GM19099 (cell line): ENCODE measurements around the gene DOCK8.

Experiments
- POLR2A ChIP-seq: IDR thresholded peaks from 3 replicates; pipeline ENCODE4 v1.6.1; 2011; ENCODE audit warnings: low read depth; ENCODE audit not compliant: insufficient read length; ENCODE audit errors: extremely low read depth

Gene DOCK8

DNA sequence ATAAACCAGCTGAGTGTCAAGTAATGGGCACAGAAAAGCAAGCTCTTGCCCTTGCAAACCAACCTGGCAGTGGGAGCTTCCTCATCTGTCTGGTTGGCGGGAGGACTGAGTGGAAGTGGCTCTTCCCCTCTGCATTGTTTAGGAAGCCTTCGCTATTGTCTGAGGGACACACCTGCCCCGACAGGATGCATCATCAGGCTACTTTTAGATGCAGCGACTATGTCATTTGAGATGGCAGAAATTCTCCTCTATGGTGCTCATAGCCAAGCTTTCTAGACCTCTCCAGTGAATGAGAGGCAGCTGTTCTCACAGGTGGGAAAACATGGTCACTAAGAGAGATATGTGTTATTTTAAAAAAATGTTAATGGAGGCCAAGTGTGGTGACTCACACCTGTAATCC lies 104.0 kb downstream of the DOCK8 start:
- no peak for TF ChIP-seq POLR2A

DNA sequence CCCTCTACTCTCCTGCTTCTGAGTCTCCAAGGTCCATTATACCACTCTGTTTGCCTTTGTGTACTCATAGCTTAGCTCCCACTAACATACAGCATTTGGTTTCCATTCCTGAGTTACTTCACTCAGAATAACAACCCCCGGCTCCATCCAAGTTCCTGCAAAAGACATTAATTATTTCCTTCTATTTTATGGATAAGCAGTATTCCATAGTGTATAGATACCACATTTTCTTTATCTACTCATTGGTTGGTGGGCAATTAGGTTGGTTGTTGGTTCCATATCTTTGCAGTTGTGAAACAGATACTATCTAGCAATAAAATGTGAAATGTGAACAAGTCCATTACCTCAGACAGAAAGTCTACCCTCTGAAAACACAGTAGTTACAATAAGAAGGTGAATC lies 110.3 kb downstream of the DOCK8 start:
- no peak for TF ChIP-seq POLR2A

DNA sequence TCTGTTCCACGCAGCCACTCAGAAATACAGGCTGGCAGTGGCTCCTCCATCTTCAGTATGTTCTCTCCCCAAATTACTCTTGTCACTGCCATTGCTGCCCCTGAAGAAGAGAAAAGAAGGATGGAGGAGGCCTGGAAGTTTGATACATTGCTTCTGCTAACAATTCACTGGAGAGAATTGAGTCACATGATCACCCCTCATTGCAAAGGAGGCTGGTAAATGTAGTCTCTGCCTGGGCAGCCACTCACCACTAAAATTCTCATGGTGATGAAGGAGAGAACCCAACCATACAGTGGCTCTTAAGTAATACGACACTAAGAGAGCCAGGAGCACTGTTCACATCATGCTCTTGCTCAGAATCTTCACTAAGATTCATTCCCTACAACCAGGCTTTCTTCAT lies 112.0 kb downstream of the DOCK8 start:
- TF ChIP-seq POLR2A: no peak

DNA sequence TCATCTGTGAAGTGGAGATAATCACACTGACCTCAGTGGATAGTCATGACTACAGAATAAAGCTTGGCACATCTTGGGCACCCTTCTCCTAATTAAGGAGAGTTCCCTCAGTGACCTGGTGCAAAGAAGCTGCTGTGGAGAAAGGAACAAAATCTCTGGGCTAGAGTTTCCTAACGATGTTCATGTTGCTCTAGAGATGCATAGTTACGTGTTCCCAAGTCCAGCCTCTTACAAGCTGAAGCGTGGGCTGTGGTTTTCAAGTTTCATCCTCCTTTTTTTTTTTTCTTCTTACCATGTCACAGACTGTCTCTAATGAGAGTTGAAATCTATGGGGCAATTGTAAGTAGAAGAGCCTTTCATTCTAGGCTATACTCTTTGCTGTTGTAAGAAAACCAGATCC lies 113.8 kb downstream of the DOCK8 start:
- no peak for TF ChIP-seq POLR2A

DNA sequence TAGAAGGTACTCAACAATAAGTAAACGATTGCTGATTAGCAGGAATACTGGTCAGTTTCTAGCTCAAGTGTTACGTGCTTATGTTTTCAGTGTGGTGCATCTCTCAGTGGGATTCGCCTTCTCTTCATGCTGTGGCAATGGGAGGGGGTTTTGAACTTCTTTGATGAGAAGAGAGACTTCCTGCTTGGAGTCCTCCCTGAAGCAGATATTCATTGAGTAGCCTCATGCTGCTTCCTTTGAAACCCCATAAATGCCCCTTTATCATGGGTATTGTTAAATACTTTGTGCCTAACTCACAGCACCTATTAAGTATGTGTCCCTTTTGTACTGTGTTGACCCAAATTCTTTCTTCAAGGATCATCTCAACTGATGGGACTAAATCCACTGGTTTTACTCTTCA lies 116.5 kb downstream of the DOCK8 start:
- TF ChIP-seq POLR2A: no peak

DNA sequence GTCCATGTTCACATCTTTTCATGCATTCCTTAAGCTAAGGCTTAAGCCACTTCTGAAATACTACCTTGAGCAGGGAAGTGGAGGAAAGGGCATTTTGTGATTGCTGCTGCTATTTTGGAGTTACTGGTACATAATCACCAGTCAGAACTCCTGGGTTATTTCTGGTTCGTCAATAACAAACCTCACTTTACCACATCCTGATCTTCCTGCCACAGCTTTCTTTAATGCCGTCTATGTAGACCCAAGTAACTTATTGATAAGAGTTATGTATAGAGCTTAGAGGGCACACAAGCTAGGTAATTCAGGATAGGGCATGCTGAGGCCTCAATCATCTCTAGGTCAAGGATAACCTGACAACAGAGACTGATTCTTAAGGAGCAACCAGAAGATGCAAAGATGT lies 120.7 kb downstream of the DOCK8 start:
- TF ChIP-seq POLR2A: no peak

DNA sequence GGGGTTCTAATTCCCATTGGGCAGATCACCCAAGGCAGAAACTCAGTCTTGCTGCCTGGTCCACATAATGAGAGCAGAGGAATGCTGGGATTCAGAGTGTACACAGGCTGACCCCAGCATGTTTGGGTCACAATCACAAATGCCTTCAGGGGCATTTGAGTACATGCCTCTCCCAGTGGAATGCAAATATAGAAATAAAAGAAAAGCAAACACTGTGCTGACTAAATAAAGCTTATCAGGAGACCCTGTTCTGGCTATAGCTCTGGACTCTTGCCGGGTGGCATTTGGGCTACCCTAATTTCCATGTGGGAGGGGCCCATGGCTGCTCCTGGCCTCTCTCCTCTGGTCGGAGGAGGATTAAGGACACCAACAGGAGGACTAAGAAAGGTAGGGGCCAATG lies 121.4 kb downstream of the DOCK8 start:
- TF ChIP-seq POLR2A: no peak

DNA sequence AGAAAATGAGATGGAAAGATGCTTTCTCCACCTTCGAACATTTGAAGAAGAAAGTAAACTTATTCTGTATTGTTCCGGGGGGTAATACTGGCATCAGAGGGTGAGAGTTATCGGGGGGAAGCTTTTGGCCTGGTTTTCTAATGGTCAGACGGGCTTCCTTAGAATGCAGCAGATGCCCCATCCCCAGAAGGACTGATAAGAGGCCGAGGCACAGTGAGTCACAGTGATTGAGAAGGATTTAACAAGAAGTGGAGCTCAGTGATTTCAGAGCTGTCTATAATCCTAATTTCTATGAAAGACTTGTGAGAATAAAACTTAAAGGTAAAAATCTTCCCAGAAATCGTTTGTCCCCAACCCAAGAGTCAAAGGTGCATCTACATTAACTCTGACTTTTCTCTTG lies 123.9 kb downstream of the DOCK8 start:
- no peak for TF ChIP-seq POLR2A

DNA sequence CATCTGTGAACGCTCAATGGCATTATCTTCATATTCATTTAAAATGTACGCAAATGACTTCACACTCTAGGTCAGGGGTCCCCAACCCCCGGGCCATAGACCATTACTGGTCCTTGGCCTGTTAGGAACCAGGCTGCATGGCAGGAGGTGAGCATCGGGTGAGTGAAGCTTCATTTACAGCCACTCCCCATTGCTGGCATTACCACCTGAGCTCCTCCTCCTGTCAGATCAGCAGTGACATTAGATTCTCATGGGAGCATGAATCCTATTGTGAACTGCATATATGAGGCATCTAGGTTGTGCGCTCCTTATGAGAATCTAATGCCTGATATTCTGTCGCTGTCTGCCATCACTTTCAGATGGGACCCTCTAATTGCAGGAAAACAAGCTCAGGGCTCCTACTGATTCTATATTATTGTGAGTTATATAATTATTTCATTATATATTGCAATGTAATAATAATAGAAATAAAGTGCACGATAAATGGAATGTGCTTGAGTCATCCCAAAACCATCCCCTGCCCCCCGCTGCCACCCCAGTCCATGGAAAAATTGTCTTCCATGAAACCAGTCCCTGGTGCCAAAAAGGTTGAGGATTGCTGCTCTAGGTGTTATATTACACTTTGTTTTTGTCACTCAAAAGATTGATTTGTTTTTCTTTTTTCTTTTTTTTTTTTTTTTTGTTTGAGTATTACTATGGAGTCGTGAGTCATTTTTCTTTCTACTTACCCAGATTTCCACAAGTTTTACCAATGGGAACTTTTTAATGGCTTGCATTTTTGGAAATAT lies 127.2 kb downstream of the DOCK8 start:
- no peak for TF ChIP-seq POLR2A

DNA sequence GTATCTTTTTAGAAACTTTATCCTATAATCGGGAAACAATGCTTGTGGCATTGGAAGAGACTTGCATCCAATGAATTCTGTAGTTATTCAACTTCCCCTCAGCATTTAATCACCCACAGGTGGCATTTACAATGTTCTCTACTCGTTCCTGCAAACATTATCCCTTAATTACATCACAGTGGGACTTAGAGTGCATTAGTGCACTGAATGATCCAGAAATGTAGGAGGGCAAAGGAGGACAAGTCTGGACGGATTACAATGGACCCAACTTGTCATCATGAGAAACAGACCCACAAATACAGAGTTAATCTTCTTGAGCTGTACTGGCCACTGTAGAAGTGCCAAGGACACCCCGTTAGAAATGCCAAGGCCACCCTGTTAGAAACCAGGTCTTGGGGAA lies 129.1 kb downstream of the DOCK8 start:
- no peak for TF ChIP-seq POLR2A

DNA sequence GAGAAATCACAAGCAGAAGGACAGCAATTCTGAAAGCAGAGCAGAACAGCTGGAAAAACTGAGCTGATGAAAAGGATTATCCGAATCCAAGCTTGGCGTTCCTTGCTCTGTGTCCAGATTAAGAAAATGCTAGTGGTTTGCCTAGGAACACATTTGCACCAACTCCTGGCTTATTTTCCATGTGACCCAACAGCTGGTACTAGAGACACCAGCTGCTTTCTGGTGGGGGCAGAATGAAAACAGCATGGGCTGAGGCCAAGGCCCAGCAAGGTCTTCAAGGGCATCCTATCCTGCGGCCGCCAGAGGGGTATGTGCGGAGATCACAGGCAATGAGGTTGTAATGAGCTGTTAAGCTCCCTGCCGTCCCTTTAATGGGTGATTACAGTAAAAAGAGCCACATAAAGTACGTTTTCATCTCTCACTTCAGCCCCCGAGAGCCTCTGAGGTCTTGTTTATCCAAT lies 131.5 kb downstream of the DOCK8 start:
- no peak for TF ChIP-seq POLR2A

DNA sequence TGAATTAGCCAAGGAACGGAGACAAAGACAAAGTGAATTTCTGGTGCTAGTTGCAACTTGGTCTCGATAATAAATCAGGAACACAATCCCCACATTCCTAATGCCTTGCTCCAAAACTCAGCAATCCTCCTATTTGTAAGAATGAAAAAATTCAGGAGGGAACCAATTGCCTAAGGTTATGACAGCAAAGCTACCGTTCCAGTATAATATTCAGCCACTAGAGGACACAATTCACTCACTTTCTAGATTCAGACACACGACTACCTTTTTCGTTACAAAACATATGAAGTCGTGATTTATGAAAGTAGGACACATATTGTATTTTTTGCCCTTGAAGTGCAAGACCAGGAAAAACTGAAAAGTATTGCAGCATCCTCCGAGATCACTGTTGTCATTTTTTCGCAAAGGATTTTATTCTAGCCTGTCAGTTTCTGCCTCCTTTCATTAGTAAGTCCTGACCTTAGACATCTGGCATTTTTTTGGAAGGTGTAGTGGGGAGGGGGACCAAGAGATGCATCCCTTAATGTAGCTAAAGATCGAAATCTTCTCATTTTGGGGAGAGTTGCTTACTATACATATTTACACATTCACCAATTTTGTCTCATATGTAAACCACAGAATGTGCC lies 133.1 kb downstream of the DOCK8 start:
- TF ChIP-seq POLR2A: no peak

DNA sequence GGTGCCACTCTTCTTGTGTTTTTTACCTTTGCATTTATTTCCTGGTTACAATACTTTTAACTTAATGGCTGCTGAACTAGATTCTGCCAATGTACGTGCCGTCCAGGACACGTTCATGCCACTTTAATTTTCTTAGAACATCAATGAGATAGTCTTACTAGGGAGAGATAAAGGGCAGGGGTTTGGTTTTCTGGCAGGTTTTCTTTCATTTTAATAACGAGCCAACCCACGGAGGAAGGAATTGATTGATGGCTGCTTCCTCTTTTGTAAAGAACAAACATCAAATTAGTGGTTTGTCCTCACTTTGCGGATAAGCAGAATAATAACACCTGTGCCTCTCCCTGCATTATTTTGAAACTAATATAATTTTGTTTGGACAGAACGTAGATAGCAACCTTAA lies 135.7 kb downstream of the DOCK8 start:
- TF ChIP-seq POLR2A: no peak

DNA sequence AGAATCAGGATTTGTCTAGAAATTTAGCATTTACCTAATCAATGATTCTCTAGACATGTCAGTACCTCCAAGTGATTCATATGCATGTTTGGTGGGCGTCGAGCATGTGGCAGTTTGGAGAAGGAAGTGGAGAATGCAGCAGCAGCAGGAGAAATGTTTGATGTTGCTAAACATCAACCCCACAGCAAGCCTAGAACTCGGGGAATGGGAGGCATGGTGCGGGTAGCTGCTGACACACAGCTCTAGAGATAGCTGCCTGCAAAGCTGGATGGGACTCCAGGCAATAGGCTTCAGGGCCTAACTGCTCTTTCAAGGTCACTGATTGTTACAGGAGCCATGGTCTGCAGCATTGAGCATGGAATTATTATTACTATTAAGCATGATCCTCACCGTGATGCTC lies 137.3 kb downstream of the DOCK8 start:
- no peak for TF ChIP-seq POLR2A

DNA sequence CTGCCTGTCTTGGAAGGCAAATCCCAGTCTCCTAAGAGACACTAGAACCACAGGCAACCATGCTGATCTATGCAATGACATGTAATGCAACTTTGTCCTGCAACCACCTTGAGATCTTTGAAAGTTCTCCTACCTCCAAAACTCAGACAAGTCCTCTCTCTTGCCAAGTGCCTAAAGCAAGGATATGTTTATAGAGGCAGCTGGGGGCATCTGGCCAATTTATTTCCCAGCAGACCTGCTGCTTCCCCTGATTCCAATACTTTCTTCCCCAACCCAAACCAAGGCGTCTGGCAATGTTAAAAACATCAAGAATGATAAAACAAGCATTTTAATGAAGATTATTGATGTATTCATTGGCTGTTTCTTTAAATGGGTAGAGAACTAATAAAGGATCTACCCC lies 138.4 kb downstream of the DOCK8 start:
- TF ChIP-seq POLR2A: no peak

DNA sequence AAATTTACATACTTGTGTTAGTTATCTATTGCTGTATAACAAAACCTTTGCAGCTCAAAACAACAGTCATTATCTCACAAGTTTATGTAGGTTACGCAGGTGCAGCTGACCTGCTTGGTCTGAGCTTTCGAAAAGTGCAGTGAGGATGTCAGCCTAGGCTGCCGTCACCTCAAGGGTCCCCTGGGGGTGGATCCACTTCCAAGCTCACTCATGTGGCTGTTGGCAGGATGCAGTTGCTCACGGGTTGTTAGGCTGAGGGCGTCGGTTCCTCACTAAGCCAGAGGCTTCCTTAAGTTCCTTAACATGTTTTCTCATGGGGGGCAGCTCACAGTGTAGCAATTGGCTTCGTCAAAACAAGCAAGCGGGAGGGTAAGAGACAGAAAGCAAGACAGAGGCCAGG lies 139.8 kb downstream of the DOCK8 start:
- no peak for TF ChIP-seq POLR2A
